ENCODE data around the gene TIMM23.

DNA sequence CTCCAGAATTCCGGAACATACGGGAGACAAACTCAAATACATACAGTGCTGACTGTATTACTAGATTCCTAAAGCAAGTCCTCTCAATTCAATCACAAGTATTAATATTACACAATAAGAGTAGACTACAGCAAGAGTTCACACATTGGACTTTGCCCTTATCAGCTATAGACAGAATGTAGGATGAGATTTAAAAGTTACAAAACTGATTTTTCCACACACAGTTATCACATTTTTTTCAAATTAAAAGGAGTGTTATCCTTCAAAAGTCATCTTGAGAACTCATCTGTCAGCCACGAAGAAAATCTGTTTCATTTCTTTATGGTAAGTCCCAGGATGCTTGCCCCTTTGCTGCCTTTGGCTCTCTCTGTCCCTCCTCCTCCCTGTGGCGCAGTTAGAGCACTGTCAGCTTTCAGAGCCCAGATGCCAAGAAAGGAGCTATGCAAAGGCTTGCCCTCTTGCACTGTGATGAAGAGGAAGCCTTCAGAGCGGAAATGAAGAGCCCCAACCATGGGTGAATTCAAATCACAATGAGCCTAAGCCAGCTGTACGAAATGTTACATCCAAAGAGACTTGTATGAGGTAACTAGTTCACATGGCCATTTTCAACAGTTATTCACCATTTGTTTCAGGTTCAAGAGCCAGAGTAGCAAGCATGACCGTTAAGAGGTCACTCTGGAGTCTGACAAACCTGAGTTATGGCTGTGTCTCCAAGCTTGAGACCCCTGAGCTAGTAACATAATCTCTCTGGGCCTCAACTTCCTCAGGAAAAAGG lies 47.5 kb downstream of the TIMM23 start:
- TF ChIP-seq GATA2 (IDR thresholded peaks at IDR 0.05; ENCODE audit: low read depth, low read length) (no peak), GATA3 (IDR thresholded peaks at IDR 0.05; ENCODE audit: low read depth, low read length) (no peak)

Measured in SH-SY5Y (cell line).